Retinal pigment epithelial cell (primary cell): Measurements from ENCODE around the gene TOR4A.

ENCODE experiments used
- DNase-seq: peaks from one replicate; pipeline ENCODE4 v3.0.0-alpha.2; 2010; ENCODE audit warnings: low read depth
- H3K4me3 ChIP-seq: 2 replicates; pipeline ENCODE4 v1.5.1; 2011; ENCODE audit warnings: mild to moderate bottlenecking, low read length, control low read depth, moderate library complexity
- CTCF ChIP-seq: conservative IDR thresholded peaks from 2 replicates; pipeline ENCODE4 v1.5.1; 2011; ENCODE audit warnings: low read depth, low read length, control low read depth, inconsistent platforms

The TOR4A gene

DNA sequence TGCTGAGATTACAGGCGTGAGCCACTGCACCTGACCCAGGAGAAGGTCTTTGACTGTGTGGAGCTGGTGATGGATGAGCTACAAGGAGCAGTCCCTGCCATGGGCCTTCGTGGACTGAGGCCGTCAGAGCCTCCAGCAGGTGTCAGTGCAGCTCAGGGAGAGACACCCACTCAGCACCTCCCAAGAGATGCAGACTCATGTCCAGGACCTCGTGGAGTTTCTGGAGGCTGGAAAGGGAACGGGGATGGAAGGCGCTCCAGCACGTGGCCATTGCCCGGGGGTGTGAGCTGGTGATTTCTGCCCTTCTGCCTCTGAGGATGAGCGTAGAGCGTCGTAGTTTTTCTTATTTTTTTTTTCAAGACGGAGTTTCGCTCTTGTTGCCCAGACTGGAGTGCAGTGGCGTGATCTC lies 9.5 kb downstream of the TOR4A start:
- no peak for DNase-seq
- TF ChIP-seq CTCF, result peak; percentile 73
- H3K4me3 ChIP-seq, result no peak overlapping the region

DNA sequence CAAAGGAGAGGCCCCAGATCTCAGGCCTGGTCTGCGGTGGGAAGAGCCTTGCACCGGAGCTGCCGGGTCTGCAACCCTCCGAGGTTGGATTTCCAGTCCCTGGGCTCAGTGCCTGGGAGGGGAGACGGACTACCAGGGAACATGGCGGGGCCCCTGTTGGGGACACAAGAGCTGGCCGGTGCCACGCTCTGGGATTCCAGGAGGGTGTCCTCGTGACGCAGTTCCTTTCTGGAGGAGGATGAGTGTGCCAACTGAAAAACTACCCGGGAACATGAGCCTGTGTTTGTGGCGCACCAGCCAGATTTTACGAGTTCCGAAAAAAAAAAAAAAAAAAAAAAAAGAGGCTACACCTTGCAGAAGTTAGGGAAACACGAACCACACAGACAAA lies 15.6 kb downstream of the TOR4A start:
- TF ChIP-seq CTCF, result no peak
- no peak for DNase-seq

DNA sequence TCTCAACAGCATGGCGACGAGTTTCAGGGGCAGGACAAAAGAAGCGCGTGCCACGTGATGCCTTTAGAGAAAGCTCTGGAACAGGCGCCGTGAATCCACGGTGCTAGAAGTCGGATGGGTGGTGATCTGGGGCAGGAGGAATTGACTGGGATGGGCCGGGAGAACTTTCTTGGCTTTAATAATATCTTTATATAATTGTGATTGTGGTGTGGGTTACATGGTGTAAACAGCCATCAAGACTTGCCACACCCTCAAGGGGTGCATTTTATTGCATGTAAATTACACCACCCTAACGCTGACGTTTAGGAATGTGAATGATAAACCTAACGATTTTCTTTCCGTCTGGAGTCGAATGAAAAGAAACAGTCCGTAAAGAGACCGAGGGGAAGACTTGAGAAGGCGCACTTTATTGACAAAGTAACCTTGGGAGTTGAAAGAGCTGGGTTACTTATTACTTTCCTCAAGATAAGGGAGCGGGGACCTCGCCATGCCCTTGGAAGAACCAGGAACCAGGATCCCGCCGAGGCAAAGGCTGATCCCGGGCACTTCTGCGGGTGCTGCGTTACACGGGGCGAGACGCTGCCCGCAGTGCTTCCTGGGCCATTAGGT lies 16.1 kb downstream of the TOR4A start:
- DNase-seq, result no peak
- H3K4me3 ChIP-seq, result no peak overlapping the region
- TF ChIP-seq CTCF, result no peak

More for the DNA sequence above, 15.6 kb downstream of the TOR4A start:
- H3K4me3 ChIP-seq, result no peak overlapping the region

DNA sequence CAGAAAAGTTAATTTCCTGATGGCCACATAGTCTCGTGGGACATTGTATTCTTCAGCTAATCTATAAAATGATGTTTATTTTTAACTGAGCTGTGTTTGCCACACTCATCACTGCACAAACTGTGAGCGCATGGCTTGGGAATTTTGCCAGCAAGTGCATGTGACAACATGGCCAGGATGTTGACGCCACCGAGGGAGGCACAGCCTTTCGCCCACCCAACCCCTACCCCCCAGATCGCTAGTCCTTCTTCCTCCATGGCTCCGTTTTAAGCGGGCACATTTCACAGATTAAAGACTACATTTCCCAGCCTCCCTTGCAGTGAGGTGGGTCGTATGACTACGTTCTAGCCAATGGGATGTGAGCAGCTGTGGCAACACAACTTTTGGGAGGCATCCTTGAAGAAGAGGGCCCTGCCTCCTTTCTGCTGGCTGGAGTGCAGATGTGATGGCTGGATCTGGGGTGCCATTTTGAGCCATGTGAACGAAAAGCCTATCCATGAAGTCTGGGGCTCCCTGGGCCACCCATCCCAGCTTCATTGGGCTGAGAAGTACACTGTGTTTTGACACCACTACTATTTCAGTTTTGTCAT lies 16.7 kb downstream of the TOR4A start:
- H3K4me3 ChIP-seq, result no peak overlapping the region
- no peak for DNase-seq
- no peak for TF ChIP-seq CTCF

GRCh38 chr9:137294681-137295237 lies 17.2 kb downstream of the TOR4A start:
- no peak for DNase-seq
- peak overlapping the region; percentile 21 for H3K4me3 ChIP-seq
- peak; percentile 59 for TF ChIP-seq CTCF

DNA sequence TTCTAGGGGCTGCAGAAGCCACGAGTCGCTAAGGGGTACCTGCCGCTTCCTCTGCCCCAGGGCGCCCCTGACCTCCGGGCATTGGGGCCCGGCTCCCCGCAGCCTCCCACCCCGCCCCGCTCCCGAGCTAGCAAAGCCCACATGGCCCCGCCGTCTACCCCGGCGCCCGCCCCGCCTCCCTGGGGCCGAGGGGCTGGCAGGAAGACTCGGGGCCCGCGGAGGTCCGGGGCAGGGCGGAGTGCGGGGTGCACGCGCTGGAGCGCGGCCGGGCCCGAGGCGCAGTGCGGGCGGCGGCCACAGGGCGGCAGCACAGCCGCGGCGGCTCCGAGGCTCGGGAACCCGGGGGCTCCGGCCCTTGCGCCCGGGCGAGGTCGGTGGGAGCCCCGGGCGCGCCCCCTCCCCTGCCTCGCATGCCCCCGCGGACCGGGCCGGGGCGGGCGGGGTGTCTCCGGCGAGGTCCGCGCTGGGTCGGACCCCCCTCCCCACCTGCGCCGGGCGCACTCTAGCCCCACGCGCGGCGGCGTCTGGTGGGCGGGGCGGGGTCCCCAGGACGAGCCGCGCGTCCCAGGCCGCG lies 17.8 kb downstream of the TOR4A start:
- H3K4me3 ChIP-seq, result peak overlapping the region; percentile 21
- DNase-seq, result no peak

More for the DNA sequence above, 17.8 kb downstream of the TOR4A start:
- TF ChIP-seq CTCF, result peak; percentile 26
